HepG2 (cell line): ENCODE results near the gene NKPD1. TPM values are rescaled to one million over a fixed set of nuclear protein-coding genes. Genes with fewer than 3 reads are reported as not detected.
A peak's percentile ranks its signal among the peaks of the same experiment; 100 is the strongest.

Source experiments
- ATF5 ChIP-seq: sonication (generic); formaldehyde crosslinking; IDR thresholded peaks from 2 replicates; pipeline ENCODE4 v1.4.0; 2020; ENCODE audit warnings: mild to moderate bottlenecking, low read depth, missing genetic modification reagents
- ATF6 ChIP-seq: sonication (generic); formaldehyde crosslinking; conservative IDR thresholded peaks from 2 replicates; pipeline ENCODE4 v1.4.0; 2020; ENCODE audit warnings: missing genetic modification reagents
- CCAR2 ChIP-seq: fragments of 200-400 bp; formaldehyde crosslinking; optimal IDR thresholded peaks from 2 replicates; pipeline ENCODE3; 2018; ENCODE audit warnings: low read depth, mild to moderate bottlenecking, low read length, moderate library complexity
- FOXO4 ChIP-seq: sonication (generic); formaldehyde crosslinking; conservative IDR thresholded peaks from 2 replicates; pipeline ENCODE4 v1.8.1; 2023; ENCODE audit warnings: missing genetic modification reagents
- MAZ ChIP-seq, 2 experiments: sonication (generic) in 1 of 2; formaldehyde crosslinking in 1 of 2; IDR thresholded peaks; 2 replicates each; pipeline versions ENCODE4 v1.5.0 to v1.6.1; 2012 to 2020; ENCODE audit warnings: low read depth in 2 of 2, mild to moderate bottlenecking in 2 of 2, borderline replicate concordance in 1 of 2, improper control_type of control experiment in 1 of 2, low read length in 1 of 2, missing genetic modification reagents in 1 of 2, moderate library complexity in 1 of 2
- ZBTB4 ChIP-seq: sonication (generic); formaldehyde crosslinking; IDR thresholded peaks from 2 replicates; pipeline ENCODE4 v1.4.0; 2020; ENCODE audit warnings: missing genetic modification reagents, mild to moderate bottlenecking, borderline replicate concordance
- ZFY ChIP-seq: sonication (generic); formaldehyde crosslinking; IDR thresholded peaks from 2 replicates; pipeline ENCODE4 v1.4.0; 2020; ENCODE audit warnings: missing genetic modification reagents
- ZNF232 ChIP-seq: sonication (generic); formaldehyde crosslinking; IDR thresholded peaks from 2 replicates; pipeline ENCODE4 v1.4.0; 2020; ENCODE audit warnings: missing genetic modification reagents, borderline replicate concordance
- ZNF234 ChIP-seq: sonication (generic); formaldehyde crosslinking; conservative IDR thresholded peaks from 2 replicates; pipeline ENCODE4 v1.5.1; 2020; ENCODE audit warnings: mild to moderate bottlenecking, missing genetic modification reagents
- ZNF280B ChIP-seq: sonication (generic); formaldehyde crosslinking; IDR thresholded peaks from 2 replicates; pipeline ENCODE4 v1.5.0; 2020; ENCODE audit warnings: missing genetic modification reagents, mild to moderate bottlenecking, borderline replicate concordance
- ZNF512B ChIP-seq: sonication (generic); formaldehyde crosslinking; IDR thresholded peaks from 2 replicates; pipeline ENCODE4 v1.5.1; 2020; ENCODE audit warnings: missing genetic modification reagents, mild to moderate bottlenecking, borderline replicate concordance
- ZNF564 ChIP-seq: sonication (generic); formaldehyde crosslinking; IDR thresholded peaks from 2 replicates; pipeline ENCODE4 v1.8.1; 2023; ENCODE audit warnings: mild to moderate bottlenecking, missing genetic modification reagents
- polyA plus RNA-seq, 8 experiments: library from polyadenylated mRNA; depleted of rRNA in 3 of 8; stranded (reverse) in 7 of 8; unstranded in 1 of 8; fragments of >200 nt; fragmentation: Illumina TruSeq in 4 of 8; extraction: Trizol in 4 of 8; gene quantifications; 2 replicates each; pipeline versions ENCODE4 v1.2.1 to v1.2.3, GENCODE V29; 2011 to 2016; ENCODE audit warnings: low read depth in 4 of 8, missing spikeins in 1 of 8, mixed read lengths in 1 of 8; ENCODE audit not compliant: insufficient read depth in 1 of 8
- total RNA-seq, 5 experiments: library from RNA; depleted of rRNA; stranded (reverse); fragments of >200 nt; fragmentation: Illumina TruSeq; extraction: Trizol; gene quantifications; 2 replicates each; pipeline ENCODE4 v1.2.3, GENCODE V29; 2016; ENCODE audit warnings: low read depth in 1 of 5

NKPD1 gene
- total and polyA plus RNA-seq, 2 of the 13 experiments (the other 11 are each of a cell fraction or from before 2014, with no cell fraction given), result 0.03 TPM; not detected in 1

- TF ChIP-seq FOXO4, result 0 out of 2 replicates have a peak, but pooled peaks have one; percentile 20
- TF ChIP-seq ZNF232 (CRISPR knock-in tag), result 0 out of 2 replicates have a peak, but pooled peaks have one; percentile 3
- peak; percentile 80 for TF ChIP-seq ZFY (CRISPR knock-in tag)
- no peak for TF ChIP-seq ZNF564
- 0 out of 2 replicates have a peak, but pooled peaks have one; percentile 43 for TF ChIP-seq ZNF234 (CRISPR knock-in tag)
- TF ChIP-seq ZBTB4 (CRISPR knock-in tag), result no peak
- TF ChIP-seq MAZ (IDR thresholded peaks at IDR 0.05; ENCODE audit: borderline replicate concordance, low read depth, low read length), result no peak
- TF ChIP-seq MAZ (CRISPR knock-in tag; IDR thresholded peaks at IDR 0.05; ENCODE audit: low read depth), result peak; percentile 32; the same call in 1 of the 2 replicates
- no peak for TF ChIP-seq ATF5 (CRISPR knock-in tag)
- TF ChIP-seq CCAR2, result no peak
- no peak for TF ChIP-seq ATF6 (CRISPR knock-in tag)
- TF ChIP-seq ZNF512B (CRISPR knock-in tag), result no peak
- 0 out of 2 replicates have a peak, but pooled peaks have one; percentile 23 for TF ChIP-seq ZNF280B
Measured at GRCh38 chr19:45179072-45179891, 18.5 kb upstream of the NKPD1 start (continued).
